Neural cell (in vitro differentiated cells): ENCODE results near the gene FAM107B.

Experiments
- EZH2 ChIP-seq: fragments of 200-600, 300-800 bp; shearing (Covaris generic), sonication (generic); IDR thresholded peaks from 2 replicates; pipeline ENCODE4 v1.6.1; 2014; ENCODE audit warnings: antibody characterized with exemption, low read length, borderline replicate concordance, mild to moderate bottlenecking; ENCODE audit not compliant: insufficient read depth, poor library complexity, severe bottlenecking
- MXI1 ChIP-seq: fragments of 450-650 bp; conservative IDR thresholded peaks from 2 replicates; pipeline ENCODE4 v1.6.1; 2014; ENCODE audit warnings: antibody characterized with exemption, mild to moderate bottlenecking; ENCODE audit not compliant: poor library complexity, severe bottlenecking
- POLR2AphosphoS5 ChIP-seq: IDR thresholded peaks from 2 replicates; pipeline ENCODE4 v1.6.1; 2012
- TF ChIP-seq, protein P1 (sequence below): fragments of 450-650 bp; IDR thresholded peaks from 2 replicates; pipeline ENCODE4 v1.5.1; 2014; ENCODE audit warnings: antibody characterized with exemption, mild to moderate bottlenecking, moderate library complexity; ENCODE audit not compliant: poor library complexity, severe bottlenecking

DNA sequence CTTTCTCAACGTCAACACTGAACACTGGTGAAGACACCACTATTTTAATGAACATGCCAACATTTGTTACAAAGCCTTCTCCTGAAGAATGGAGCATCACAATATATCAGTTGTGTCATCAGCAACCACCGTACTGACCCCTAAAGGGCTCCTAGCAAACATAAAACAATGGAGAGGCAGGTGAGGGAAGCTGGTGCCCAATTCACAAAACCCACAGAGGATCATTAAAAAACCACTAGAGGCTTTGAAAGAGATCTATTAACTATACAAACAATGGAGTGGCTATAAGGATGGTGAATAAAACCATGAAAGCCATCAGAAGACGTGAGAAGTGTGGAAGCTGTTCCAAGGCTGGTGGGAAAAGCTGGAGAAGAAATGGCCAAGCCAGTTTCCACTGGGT is 150.8 kb downstream of the FAM107B start:
- TF ChIP-seq, protein P1, sequence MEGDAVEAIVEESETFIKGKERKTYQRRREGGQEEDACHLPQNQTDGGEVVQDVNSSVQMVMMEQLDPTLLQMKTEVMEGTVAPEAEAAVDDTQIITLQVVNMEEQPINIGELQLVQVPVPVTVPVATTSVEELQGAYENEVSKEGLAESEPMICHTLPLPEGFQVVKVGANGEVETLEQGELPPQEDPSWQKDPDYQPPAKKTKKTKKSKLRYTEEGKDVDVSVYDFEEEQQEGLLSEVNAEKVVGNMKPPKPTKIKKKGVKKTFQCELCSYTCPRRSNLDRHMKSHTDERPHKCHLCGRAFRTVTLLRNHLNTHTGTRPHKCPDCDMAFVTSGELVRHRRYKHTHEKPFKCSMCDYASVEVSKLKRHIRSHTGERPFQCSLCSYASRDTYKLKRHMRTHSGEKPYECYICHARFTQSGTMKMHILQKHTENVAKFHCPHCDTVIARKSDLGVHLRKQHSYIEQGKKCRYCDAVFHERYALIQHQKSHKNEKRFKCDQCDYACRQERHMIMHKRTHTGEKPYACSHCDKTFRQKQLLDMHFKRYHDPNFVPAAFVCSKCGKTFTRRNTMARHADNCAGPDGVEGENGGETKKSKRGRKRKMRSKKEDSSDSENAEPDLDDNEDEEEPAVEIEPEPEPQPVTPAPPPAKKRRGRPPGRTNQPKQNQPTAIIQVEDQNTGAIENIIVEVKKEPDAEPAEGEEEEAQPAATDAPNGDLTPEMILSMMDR = no peak
- TF ChIP-seq EZH2 = no peak
- TF ChIP-seq POLR2AphosphoS5 = no peak
- no peak for TF ChIP-seq MXI1
